Activated T-cell treated with anti-CD3 and anti-CD28 coated beads, Interleukin-2, amount 50 U/mL, for 48 hours (primary cell): ENCODE data around the gene DHX38.

Source experiments
- DNase-seq, 2 experiments: peaks; one replicate each; pipeline ENCODE4 v3.0.0-alpha.2; 2020

Gene DHX38

DNA sequence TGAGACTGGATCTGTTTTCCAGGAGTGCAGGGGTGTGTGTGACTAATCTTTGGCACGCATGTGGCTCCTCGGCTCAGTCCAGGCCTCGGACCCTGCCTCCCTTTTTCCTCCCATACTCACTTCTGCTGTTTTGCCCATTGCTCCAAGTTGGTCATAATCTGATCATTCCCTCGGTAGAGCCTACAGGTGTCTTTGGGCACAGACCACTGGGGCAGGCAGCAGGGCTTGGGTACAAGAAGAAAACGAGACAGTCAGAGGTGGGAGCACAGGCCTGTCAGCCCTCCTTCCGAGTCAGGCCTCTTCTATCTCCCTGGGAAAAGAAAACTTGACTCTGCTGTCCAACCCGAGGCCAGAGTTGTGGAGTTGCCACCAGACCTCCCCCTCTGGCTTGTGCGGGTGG is 29.8 kb downstream of the DHX38 start:
- no peak for DNase-seq

- DNase-seq, result no peak
These were observed 30.5 kb downstream of the DHX38 start for GRCh38 chr16:72124148-72124547.

- peak; percentile 77 for DNase-seq
These were observed 31.4 kb downstream of the DHX38 start for GRCh38 chr16:72124761-72125634.

GRCh38 chr16:72125635-72126428 is 32.2 kb downstream of the DHX38 start:
- DNase-seq, result no peak

GRCh38 chr16:72126429-72126765 is 32.8 kb downstream of the DHX38 start:
- no peak for DNase-seq

GRCh38 chr16:72128701-72129100 is 35.1 kb downstream of the DHX38 start:
- DNase-seq, result no peak

- no peak for DNase-seq
These were observed 36.5 kb downstream of the DHX38 start for GRCh38 chr16:72129976-72130656.

GRCh38 chr16:72131036-72131435 is 37.4 kb downstream of the DHX38 start:
- DNase-seq, result no peak

DNA sequence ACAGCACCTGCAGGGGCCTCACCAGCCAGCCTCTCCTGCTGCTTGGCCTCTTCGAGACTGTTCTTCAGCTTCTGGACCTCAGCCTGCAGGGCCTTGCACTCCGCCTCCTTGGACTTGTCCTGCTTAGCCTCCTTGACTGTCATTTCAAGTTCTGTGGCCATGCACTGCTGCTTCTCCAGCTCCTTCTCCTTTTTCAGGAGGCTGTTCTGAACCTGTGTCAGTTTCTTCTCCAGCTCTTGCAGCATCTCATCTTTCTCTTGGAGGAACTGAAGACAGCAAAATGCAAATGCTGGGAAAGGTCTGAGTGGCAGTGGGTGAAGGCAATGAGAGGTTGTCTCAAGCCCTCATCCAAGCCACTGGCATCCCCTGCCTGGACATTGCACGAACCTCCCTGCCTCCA is 39.1 kb downstream of the DHX38 start:
- DNase-seq, result no peak

DNA sequence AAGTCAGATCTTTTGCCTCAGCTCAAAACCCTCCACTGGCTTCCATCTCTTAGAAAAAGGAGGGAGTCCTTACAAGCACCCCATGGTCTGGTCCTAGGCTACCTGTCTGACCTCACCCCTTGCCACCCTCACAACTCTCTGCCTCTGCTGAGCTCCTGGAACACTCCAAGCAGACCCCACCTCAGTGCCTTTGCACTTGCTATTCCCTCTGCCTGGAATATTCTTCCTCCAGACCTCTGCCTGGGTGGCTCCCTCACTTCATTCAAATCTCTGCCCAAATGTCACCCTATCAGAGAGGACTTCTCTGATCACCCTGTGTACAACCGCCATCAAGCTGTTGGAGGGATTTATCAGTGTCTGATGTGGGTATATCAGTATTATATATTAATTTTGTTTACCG is 40.9 kb downstream of the DHX38 start:
- no peak for DNase-seq

- no peak for DNase-seq
These were observed 43.9 kb downstream of the DHX38 start for GRCh38 chr16:72137380-72138063.

DNA sequence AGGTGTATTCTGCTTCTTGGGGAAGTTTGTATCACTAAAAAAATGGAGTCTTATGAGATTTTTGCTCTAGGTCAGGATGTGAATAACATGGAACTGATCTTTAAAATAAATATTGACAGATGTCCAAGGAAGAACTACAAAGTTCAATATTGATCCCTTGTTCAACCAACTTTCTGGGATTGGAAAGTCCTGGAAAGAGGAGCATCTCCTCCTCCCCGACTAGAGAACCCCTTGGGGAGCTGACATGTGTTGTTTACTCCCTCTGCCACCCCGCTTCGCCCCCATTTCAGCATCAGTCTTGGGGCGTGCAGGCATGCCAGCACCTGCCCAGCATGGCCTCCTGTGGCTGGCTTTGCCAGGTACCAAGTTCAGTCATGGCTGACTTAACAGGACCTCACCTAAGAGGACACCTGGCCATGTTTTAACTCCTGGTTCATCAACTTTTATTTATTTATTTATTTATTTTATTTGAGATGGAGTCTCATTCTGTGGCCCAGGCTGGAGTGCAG is 44.5 kb downstream of the DHX38 start:
- no peak for DNase-seq

GRCh38 chr16:72139908-72140307 is 46.3 kb downstream of the DHX38 start:
- DNase-seq, result no peak

DNA sequence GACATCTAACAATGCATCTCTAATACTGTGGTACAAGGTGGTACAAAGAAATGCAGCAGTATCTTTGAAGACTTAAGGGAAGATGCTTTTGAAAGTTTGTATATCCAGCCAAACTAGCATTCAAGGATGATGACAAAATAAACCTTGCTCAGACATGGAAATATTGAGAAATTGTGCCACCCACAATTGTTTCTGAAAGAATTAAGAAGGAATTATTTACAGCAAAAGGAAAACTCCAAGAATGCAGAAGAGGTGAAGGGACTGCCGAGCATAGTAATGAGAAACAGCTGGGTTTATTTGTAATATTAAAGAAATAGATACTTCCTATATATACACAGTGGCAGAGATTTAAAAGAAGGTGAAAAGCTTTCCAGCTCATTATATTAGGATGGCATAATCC is 48.8 kb downstream of the DHX38 start:
- no peak for DNase-seq

GRCh38 chr16:72149676-72150464 is 56.2 kb downstream of the DHX38 start:
- no peak for DNase-seq

GRCh38 chr16:72159386-72159785 is 65.7 kb downstream of the DHX38 start:
- no peak for DNase-seq

DNA sequence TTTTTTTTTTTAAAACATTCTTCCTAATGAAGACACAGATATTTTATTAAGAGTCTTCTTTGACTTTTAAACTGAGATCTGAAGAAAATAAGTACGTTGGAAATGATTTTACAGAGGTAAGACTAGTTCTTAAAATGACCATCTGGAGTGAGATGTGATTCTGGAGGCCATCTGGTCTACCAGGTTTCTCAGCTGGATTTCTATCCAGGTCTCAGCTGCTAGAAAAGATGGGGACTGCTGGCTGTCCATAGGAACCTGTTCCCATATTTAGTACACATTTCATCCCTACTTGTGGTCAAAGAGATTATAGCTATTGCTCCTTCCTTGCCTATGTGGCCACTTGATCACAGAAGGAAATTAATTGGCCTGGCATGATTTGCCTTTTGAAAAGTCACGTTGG is 66.2 kb downstream of the DHX38 start:
- DNase-seq, result no peak

DNA sequence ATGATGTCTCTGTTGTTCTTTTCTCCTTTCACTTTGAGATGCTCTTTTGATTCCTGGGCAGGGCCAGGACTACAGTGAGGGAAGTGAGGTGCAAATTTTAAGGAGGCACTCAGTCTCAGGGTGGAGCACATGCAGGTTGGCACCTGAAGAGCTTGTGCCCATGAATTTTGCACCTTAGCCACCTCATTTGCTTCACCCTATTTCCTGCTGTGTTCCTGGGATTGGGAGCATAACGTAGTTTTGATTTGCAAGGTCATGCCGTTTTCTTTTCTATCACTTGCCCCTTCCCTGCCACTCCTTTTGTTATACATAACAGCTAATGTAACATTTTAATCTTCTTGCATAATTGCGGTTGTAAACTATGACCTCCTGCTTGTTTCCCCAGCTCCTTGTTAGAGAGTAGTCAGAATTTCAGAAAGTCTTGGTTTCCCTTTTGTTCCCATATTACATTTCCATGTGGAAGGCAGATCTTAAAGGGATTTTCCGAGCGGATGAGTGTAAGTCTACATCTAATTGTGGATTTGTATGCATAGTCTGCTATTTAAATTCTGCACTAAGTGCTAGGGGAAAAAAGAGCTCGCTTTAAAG is 68.6 kb downstream of the DHX38 start:
- DNase-seq, result no peak
